ENCODE results near the gene CHMP2A. TPM values are rescaled to one million over a fixed set of nuclear protein-coding genes. Genes with fewer than 3 reads are reported as not detected.
"Not testable (repeated sequence)": the region's sequence is repeated elsewhere in the genome, so short reads cannot be mapped to it uniquely, and the experiment has no call there.

CHMP2A gene
- polyA plus RNA-seq, 2 of the 4 experiments (the other 2 are of a cell fraction) = 198 to 280 TPM

DNA sequence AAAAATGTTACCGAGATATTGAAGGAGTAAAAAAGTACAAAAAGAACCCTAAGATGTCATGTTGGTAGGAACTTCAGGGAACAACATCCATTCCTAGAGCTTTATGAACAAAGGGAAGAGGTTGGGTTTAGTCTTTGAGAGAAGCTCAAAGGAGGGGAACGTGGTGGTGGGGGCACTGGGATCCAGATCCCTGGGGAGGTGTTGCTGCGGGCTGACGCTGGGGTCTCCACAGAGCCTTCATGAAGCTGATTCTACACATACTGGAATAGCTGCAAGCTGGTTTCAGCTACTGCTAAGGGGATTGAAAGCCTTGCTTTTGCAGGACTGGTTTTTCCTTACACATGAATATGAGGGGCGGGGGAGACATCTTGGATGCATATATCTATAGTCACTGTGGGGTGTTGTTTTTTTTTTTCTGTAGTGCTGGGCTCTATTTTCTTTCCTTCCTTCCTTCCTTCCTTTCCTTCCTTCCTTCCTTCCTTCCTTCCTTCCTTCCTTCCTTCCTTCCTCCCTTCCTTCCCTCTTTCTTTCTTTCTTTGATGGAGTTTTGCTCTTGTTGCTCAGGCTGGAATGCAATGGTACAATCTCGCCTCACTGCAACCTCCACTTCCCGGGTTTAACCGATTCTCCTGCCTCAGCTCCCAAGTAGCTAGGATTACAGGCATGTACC is 24.7 kb upstream of the CHMP2A start:
- no peak for DNase-seq (ENCODE audit: low read depth in 1 of 2, low spot score in 1 of 2)
- ChIA-PET POLR2A (interaction anchor here (1.0 kb wide), 1 partner anchor 36 kb away, joined by 3 read pairs; the partner anchor contains the start of gene TRIM28), CTCF (interaction anchor here (1.3 to 5.8 kb wide), 2 partner anchors 60 to 65 kb away, joined by 4 to 39 read pairs; partner anchors contain the start of gene ZBTB45)
- TF ChIP-seq ZSCAN20 (CRISPR knock-in tag; IDR thresholded peaks at IDR 0.05) = no peak
- TF ChIP-seq RCOR1 (IDR thresholded peaks at IDR 0.05; ENCODE audit: low read depth, low read length) = no peak
- TF ChIP-seq EHMT2 (IDR thresholded peaks at IDR 0.05; ENCODE audit: low read depth) = no peak
- TF ChIP-seq, protein P1, sequence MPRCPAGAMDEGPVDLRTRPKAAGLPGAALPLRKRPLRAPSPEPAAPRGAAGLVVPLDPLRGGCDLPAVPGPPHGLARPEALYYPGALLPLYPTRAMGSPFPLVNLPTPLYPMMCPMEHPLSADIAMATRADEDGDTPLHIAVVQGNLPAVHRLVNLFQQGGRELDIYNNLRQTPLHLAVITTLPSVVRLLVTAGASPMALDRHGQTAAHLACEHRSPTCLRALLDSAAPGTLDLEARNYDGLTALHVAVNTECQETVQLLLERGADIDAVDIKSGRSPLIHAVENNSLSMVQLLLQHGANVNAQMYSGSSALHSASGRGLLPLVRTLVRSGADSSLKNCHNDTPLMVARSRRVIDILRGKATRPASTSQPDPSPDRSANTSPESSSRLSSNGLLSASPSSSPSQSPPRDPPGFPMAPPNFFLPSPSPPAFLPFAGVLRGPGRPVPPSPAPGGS (IDR thresholded peaks at IDR 0.05) = no peak
- no peak for TF ChIP-seq EP300 (IDR thresholded peaks at IDR 0.05)
- TF ChIP-seq EHF (CRISPR knock-in tag; IDR thresholded peaks at IDR 0.05) = no peak
- TF ChIP-seq, protein P2, sequence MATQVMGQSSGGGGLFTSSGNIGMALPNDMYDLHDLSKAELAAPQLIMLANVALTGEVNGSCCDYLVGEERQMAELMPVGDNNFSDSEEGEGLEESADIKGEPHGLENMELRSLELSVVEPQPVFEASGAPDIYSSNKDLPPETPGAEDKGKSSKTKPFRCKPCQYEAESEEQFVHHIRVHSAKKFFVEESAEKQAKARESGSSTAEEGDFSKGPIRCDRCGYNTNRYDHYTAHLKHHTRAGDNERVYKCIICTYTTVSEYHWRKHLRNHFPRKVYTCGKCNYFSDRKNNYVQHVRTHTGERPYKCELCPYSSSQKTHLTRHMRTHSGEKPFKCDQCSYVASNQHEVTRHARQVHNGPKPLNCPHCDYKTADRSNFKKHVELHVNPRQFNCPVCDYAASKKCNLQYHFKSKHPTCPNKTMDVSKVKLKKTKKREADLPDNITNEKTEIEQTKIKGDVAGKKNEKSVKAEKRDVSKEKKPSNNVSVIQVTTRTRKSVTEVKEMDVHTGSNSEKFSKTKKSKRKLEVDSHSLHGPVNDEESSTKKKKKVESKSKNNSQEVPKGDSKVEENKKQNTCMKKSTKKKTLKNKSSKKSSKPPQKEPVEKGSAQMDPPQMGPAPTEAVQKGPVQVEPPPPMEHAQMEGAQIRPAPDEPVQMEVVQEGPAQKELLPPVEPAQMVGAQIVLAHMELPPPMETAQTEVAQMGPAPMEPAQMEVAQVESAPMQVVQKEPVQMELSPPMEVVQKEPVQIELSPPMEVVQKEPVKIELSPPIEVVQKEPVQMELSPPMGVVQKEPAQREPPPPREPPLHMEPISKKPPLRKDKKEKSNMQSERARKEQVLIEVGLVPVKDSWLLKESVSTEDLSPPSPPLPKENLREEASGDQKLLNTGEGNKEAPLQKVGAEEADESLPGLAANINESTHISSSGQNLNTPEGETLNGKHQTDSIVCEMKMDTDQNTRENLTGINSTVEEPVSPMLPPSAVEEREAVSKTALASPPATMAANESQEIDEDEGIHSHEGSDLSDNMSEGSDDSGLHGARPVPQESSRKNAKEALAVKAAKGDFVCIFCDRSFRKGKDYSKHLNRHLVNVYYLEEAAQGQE (IDR thresholded peaks at IDR 0.05) = no peak
- TF ChIP-seq ZNF302 (CRISPR knock-in tag; IDR thresholded peaks at IDR 0.05) = no peak
- TF ChIP-seq, protein P3, sequence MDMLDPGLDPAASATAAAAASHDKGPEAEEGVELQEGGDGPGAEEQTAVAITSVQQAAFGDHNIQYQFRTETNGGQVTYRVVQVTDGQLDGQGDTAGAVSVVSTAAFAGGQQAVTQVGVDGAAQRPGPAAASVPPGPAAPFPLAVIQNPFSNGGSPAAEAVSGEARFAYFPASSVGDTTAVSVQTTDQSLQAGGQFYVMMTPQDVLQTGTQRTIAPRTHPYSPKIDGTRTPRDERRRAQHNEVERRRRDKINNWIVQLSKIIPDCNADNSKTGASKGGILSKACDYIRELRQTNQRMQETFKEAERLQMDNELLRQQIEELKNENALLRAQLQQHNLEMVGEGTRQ (IDR thresholded peaks at IDR 0.05) = no peak
- TF ChIP-seq, protein P4, sequence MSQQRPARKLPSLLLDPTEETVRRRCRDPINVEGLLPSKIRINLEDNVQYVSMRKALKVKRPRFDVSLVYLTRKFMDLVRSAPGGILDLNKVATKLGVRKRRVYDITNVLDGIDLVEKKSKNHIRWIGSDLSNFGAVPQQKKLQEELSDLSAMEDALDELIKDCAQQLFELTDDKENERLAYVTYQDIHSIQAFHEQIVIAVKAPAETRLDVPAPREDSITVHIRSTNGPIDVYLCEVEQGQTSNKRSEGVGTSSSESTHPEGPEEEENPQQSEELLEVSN (IDR thresholded peaks at IDR 0.05; ENCODE audit: borderline replicate concordance, low read depth) = no peak
- TF ChIP-seq CHD2 (IDR thresholded peaks at IDR 0.05; ENCODE audit: low read length, partially characterized antibody) = no peak
- Histone ChIP-seq H3K4me3 (no peak overlapping the region), H3K4me1 (peaks cover under 1% of the 10 kb centered on the region), H3K9me3 (no peaks in the 10 kb centered on the region), H3K27ac (no peak overlapping the region), H3K4me2 (no peak overlapping the region)
- WGBS (ENCODE audit: missing lambda C conversion rate) = 94% methylated on average over 8 of the region's 8 CpGs
- FAIRE-seq = no peak
- ATAC-seq = no peak

DNA sequence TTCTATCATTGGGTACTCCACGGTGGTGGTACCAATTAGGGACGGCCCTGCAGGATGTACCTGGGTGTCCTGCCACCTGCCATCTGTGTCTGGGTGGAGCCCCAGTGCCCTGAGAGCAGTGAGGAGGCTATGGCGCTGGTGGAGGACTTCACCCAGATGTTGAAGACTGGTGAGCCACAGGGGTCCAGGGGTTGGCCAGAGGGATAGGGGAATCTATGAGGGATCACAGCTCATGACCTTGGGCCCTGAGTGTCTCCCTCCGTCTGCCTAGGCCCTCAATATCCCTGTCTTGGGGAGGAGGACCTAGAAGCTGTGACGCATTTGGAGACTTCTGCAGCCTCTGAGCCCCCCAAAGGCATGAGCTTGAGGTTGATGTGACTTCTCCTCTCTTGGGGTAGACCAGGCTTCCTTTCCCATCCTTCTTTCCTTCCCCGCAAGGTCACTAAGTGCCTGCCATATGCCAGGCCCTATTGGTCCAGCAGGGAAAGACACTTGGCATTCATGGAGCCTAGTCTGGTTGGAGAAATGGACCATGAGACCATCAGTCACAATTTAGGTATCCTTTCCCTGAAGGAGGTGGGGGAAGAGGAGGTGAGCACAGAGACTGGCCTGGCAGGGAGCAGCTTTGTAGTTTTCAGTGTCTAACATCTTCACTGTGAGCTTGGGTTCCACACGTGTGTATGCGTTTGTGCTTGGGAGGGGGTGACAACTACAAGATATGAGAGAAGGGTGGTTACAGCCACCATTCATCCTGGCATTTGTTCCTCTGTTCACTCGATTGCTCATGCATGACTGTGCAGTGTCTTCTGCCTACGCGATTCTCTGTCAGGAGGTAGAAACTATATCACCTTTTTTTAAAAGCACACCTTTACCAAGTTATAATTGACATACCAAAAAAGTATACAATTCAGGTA is 23.4 kb upstream of the CHMP2A start:
- H3K4me3 ChIP-seq = no peak overlapping the region
- CTCF ChIA-PET = interaction anchor here (5.8 kb wide), 1 partner anchor 59 kb away, joined by 39 read pairs; the partner anchor contains the start of gene ZBTB45
- H3K27ac ChIP-seq = no peak overlapping the region
- TF ChIP-seq CBX8 (IDR thresholded peaks at IDR 0.05) (no peak), RCOR1 (IDR thresholded peaks at IDR 0.05; ENCODE audit: low read depth, low read length) (no peak), CHD4 (IDR thresholded peaks at IDR 0.05; ENCODE audit: borderline replicate concordance) (no peak), NFE2L2 (conservative IDR thresholded peaks at IDR 0.05; ENCODE audit: low read length) (no peak), BHLHE40 (IDR thresholded peaks at IDR 0.05; ENCODE audit: low read depth, low read length) (no peak), RAD21 (conservative IDR thresholded peaks at IDR 0.05 in 1 of 2, IDR thresholded peaks at IDR 0.05 in 1 of 2) (no peak), RNF2 (IDR thresholded peaks at IDR 0.05; ENCODE audit: borderline replicate concordance, low read depth) (no peak)
- TF ChIP-seq, protein P1 (IDR thresholded peaks at IDR 0.05) = no peak
- POLR2A ChIA-PET = no interaction called here
- H3K9me3 ChIP-seq = no peaks in the 10 kb centered on the region
- ATAC-seq = no peak
- H3K4me1 ChIP-seq = peaks cover 7% of the 10 kb centered on the region
- DNase-seq (ENCODE audit: low read depth in 1 of 2, low spot score in 1 of 2) = no peak
- WGBS (ENCODE audit: missing lambda C conversion rate) = 95% methylated on average over 11 of the region's 11 CpGs
- no peak overlapping the region for H3K4me2 ChIP-seq
- FAIRE-seq = no peak

DNA sequence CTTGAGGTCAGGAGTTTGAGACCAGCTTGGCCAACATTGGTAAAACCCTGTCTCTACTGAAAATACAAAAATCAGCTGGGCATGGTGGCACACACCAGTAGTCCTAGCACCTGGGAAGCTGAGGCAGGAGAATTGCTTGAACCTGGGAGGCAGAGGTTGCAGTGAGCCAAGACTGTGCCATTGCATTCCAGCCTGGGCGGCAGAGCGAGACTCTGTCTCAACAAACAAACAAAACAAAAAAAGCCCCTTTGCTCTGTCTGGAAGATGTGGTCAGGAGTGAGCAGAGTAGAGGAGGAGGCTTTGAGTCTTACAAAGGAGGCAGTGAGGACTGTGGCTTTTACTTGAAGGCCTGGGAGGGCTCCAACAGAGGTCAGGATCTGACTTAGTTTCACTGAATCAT is 22.7 kb upstream of the CHMP2A start:
- POLR2A ChIA-PET; H3K4me3 ChIP-seq; H3K4me2 ChIP-seq; H3K4me1 ChIP-seq; H3K9me3 ChIP-seq; H3K27ac ChIP-seq; ATAC-seq; FAIRE-seq; DNase-seq (ENCODE audit: low read depth in 1 of 2, low spot score in 1 of 2): not testable (repeated sequence)
- WGBS (ENCODE audit: missing lambda C conversion rate) = 100% methylated on average over 2 of the region's 2 CpGs
- CTCF ChIA-PET = interaction anchor here (5.8 kb wide), 1 partner anchor 58 kb away, joined by 39 read pairs; the partner anchor contains the start of gene ZBTB45

Measured in A549 (cell line).